Uterus (tissue), 4 donors: ENCODE measurements around the gene SLC39A11. TPM values are rescaled to one million over a fixed set of nuclear protein-coding genes. Genes with fewer than 3 reads are reported as not detected.
"Not testable (repeated sequence)": the region's sequence is repeated elsewhere in the genome, so short reads cannot be mapped to it uniquely, and the experiment has no call there.

Experiments used
- DNase-seq, 2 donors: peaks; one replicate each; pipeline ENCODE4 v3.0.0-alpha.2; 2019 to 2020
- H3K27ac ChIP-seq, 2 donors: fragments of 200-600 bp; sonication (generic); 1 replicate in 1 of 2; 2 replicates in 1 of 2; pipeline ENCODE4 v1.5.1; 2016 to 2018
- H3K27me3 ChIP-seq, 2 donors: fragments of 200-600 bp; sonication (generic); one replicate each; pipeline ENCODE4 v1.5.1; 2018 to 2019; ENCODE audit warnings: control low read depth in 1 of 2
- H3K36me3 ChIP-seq, 2 donors: fragments of 200-600 bp; sonication (generic); one replicate each; pipeline ENCODE4 v1.5.1; 2019; ENCODE audit warnings: control low read depth in 1 of 2
- H3K4me1 ChIP-seq, 2 donors: fragments of 200-600 bp; sonication (generic); one replicate each; pipeline ENCODE4 v1.5.1; 2018 to 2019; ENCODE audit warnings: control low read depth in 1 of 2
- H3K4me3 ChIP-seq, 2 donors: fragments of 200-600 bp; sonication (generic); 1 replicate in 1 of 2; 2 replicates in 1 of 2; pipeline ENCODE4 v1.5.1; 2018 to 2019; ENCODE audit warnings: mild to moderate bottlenecking in 1 of 2
- H3K9me3 ChIP-seq, 2 donors: fragments of 200-600 bp; sonication (generic); one replicate each; pipeline ENCODE4 v1.5.1; 2019; ENCODE audit warnings: control low read depth in 1 of 2
- POLR2A ChIP-seq, 2 donors: fragments of 450-650 bp; IDR thresholded peaks; one replicate each; pipeline ENCODE4 v1.6.1; 2016; ENCODE audit warnings: antibody characterized with exemption in 2 of 2, mild to moderate bottlenecking in 1 of 2, moderate library complexity in 1 of 2
- intact Hi-C: fragments of 100-400 bp; cut with DNase I; formaldehyde crosslinking; loops from one replicate; pipeline ENCODE4 v1.15.1; 2023; ENCODE audit warnings: low total_unique reads
- total RNA-seq, 4 donors: library from RNA; depleted of rRNA in 3 of 4; stranded (reverse); fragments of >200 nt in 3 of 4; gene quantifications; one replicate each; pipeline versions ENCODE4 v1.1.0 to v1.2.4, GENCODE V29; 2014 to 2023
- TF ChIP-seq, protein P1 (sequence below), 4 experiments: fragments of 200-600 bp in 2 of 4; fragments of 450-650 bp in 2 of 4; sonication (generic) in 2 of 4; IDR thresholded peaks; one replicate each; pipeline ENCODE4 v1.5.1; 2016 to 2019; ENCODE audit warnings: antibody characterized with exemption in 4 of 4, mild to moderate bottlenecking in 2 of 4, moderate library complexity in 1 of 4
- donor health status: DM: yes; HTN: yes; CAD: no.

The SLC39A11 gene
- total RNA-seq, 4 donors from 2014 or later = 5.4 to 56.2 (median 21.0) TPM

DNA sequence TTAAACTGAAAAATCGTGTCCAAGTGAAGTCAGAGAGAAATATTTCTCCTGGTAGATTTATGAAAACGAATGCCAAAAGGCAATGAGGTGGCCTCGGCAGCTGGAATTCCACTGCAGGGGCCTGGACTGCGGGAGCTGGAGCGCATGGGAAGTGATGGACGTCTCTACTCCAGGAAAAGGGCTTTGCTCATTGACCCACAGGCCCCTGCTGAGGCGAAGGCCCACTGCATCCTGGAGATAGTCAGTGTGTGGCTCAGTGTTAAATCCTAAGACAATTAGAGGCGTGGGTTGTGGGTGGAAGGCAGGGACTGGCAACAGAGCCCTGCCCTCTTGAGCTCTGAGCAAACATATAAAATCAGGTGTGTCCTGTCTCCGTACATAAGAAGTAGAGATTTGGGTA is 191.4 kb downstream of the SLC39A11 start:
- TF ChIP-seq, protein P1, sequence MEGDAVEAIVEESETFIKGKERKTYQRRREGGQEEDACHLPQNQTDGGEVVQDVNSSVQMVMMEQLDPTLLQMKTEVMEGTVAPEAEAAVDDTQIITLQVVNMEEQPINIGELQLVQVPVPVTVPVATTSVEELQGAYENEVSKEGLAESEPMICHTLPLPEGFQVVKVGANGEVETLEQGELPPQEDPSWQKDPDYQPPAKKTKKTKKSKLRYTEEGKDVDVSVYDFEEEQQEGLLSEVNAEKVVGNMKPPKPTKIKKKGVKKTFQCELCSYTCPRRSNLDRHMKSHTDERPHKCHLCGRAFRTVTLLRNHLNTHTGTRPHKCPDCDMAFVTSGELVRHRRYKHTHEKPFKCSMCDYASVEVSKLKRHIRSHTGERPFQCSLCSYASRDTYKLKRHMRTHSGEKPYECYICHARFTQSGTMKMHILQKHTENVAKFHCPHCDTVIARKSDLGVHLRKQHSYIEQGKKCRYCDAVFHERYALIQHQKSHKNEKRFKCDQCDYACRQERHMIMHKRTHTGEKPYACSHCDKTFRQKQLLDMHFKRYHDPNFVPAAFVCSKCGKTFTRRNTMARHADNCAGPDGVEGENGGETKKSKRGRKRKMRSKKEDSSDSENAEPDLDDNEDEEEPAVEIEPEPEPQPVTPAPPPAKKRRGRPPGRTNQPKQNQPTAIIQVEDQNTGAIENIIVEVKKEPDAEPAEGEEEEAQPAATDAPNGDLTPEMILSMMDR (IDR thresholded peaks at IDR 0.05) = no peak
- no peak for TF ChIP-seq POLR2A (IDR thresholded peaks at IDR 0.05)
- Histone ChIP-seq H3K27ac (no peak overlapping the region), H3K9me3 (no peaks in the 10 kb centered on the region), H3K27me3 (no peaks in the 10 kb centered on the region), H3K36me3 (no peaks in the 10 kb centered on the region), H3K4me3 (no peak overlapping the region), H3K4me1 (no peaks in the 10 kb centered on the region)
- intact Hi-C loops = no loop called here
- DNase-seq = no peak

DNA sequence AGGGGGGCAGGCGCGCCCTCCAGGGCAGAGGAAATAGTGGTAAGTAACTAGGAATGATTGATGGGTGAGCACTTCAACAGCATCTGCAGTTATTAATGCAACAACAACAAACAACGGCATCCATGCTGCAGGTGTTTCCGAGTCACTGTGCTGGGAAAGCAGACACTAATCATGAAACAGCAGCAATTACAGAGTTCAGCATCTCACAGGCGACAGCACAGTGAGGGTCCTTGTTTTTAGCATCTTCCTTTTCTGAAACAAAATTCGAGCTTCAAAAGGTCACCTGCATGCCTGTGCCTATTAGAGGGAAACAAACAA is 191.9 kb downstream of the SLC39A11 start:
- Histone ChIP-seq H3K4me3 (no peak overlapping the region), H3K27me3 (no peaks in the 10 kb centered on the region), H3K36me3 (no peaks in the 10 kb centered on the region), H3K27ac (no peak overlapping the region), H3K9me3 (no peaks in the 10 kb centered on the region), H3K4me1 (no peaks in the 10 kb centered on the region)
- intact Hi-C loops = no loop called here
- DNase-seq = no peak
- TF ChIP-seq, protein P1 (IDR thresholded peaks at IDR 0.05) = no peak
- no peak for TF ChIP-seq POLR2A (IDR thresholded peaks at IDR 0.05)

DNA sequence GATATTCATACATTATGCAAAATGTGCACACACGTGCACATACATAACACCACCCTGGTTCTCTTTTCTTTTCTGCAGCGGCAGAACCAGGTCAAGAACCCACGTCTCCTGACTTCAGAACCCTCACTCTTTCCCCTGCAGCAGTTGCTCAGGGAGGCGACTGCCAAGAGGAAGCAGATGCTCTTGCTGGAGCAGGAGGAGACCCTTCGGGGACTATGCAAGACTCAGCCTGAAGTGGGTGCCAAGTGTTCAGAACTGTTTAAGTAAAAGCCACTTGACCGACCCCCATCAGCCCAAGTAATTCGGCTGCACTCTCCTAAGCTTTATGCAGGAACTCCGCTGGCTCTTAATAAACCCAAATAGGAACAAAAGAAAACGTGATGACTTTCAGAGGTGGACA is 193.8 kb downstream of the SLC39A11 start:
- Histone ChIP-seq H3K27me3 (no peaks in the 10 kb centered on the region), H3K36me3 (no peaks in the 10 kb centered on the region), H3K27ac (no peak overlapping the region), H3K4me1 (no peaks in the 10 kb centered on the region), H3K9me3 (no peaks in the 10 kb centered on the region), H3K4me3 (no peak overlapping the region)
- no peak for TF ChIP-seq POLR2A (IDR thresholded peaks at IDR 0.05)
- no peak for DNase-seq
- intact Hi-C loops = no loop called here

DNA sequence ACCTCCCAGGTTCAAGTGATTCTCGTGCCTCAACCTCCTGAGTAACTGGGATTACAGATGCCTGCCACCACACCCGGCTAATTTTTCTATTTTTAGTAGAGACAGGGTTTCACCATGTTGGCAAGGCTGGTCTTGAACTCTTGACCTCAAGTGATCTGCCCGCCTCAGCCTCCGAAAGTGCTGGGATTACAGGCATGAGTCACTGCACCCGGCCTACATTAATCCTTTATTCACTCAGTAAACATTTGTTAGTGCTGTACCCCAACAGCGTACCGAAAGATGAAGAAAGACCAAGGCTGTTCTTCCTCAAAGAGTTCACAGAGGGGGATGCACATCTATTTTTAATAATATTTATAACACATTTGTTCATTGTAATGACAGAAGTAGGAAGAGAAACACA is 196.2 kb downstream of the SLC39A11 start:
- H3K27ac ChIP-seq, H3K4me3 ChIP-seq, H3K36me3 ChIP-seq, H3K9me3 ChIP-seq, DNase-seq, intact Hi-C loops, H3K27me3 ChIP-seq, H3K4me1 ChIP-seq: not testable (repeated sequence)

DNA sequence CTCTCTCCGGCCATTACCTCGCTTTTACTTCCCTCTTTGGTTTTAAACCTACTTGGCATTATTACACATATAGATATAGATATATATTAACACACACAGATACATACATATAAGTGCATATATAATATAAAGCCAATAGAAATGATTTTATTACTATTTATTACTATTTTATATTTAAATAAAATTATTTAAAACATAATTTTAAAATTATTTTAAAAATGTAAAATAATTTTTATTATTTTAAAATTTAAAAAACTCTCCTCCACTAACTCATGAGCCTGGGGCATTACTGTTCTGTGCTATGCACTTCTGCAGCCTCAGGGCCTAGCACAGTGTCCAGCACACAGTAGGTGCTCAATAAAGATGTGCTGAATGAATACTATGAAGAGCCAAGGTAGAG is 200.9 kb downstream of the SLC39A11 start:
- Histone ChIP-seq H3K27me3 (no peaks in the 10 kb centered on the region), H3K4me3 (no peak overlapping the region), H3K27ac (no peak overlapping the region), H3K9me3 (no peaks in the 10 kb centered on the region), H3K36me3 (no peaks in the 10 kb centered on the region), H3K4me1 (no peaks in the 10 kb centered on the region)
- intact Hi-C loops = no loop called here
- TF ChIP-seq, protein P1 (IDR thresholded peaks at IDR 0.05) = no peak
- TF ChIP-seq POLR2A (IDR thresholded peaks at IDR 0.05) = no peak
- DNase-seq = no peak

DNA sequence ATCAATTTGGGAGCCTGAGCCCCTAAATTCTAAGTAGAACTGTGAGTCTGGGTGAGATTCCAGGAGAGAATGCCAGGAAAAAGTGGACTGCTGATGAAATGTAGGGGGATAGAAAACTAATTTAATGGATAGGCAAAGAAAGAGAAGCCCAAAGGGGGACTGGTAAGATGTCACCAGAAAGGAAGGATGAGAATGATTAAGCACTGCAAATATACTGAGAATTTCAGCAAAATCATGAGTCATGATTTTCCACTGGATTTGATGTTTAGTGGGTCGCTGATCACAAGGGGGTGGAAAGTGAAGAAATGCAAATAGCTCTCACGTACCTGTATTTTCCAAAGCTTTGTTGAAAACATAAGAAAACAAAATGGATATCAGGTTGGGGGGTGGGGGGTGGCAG is 201.8 kb downstream of the SLC39A11 start:
- no peak for DNase-seq
- Histone ChIP-seq H3K36me3 (no peaks in the 10 kb centered on the region), H3K27me3 (no peaks in the 10 kb centered on the region), H3K27ac (no peak overlapping the region), H3K4me3 (no peak overlapping the region), H3K9me3 (no peaks in the 10 kb centered on the region), H3K4me1 (no peaks in the 10 kb centered on the region)
- intact Hi-C loops = no loop called here
- no peak for TF ChIP-seq POLR2A (IDR thresholded peaks at IDR 0.05)
- TF ChIP-seq, protein P1 (IDR thresholded peaks at IDR 0.05) = no peak
